ENCODE results near the gene GPR137B.

Gene GPR137B

GRCh38 chr1:236110137-236110536 is 32.2 kb upstream of the GPR137B start:
- H3K9me2 ChIP-seq (replicated peaks; ENCODE audit: insufficient read depth, low read length) = no peaks in the 10 kb centered on the region
- no peak for TF ChIP-seq CTCF (IDR thresholded peaks at IDR 0.05; ENCODE audit: insufficient read depth, low read length, poor library complexity, severe bottlenecking)
- TF ChIP-seq EZH2phosphoT487 (conservative IDR thresholded peaks at IDR 0.05; ENCODE audit: low read length) = no peak
- no peaks in the 10 kb centered on the region for H4K20me1 ChIP-seq (ENCODE audit: low read depth, low read length)
- no peak overlapping the region for H2AFZ ChIP-seq (ENCODE audit: low read depth, low read length, severe bottlenecking)
- no peaks in the 10 kb centered on the region for H3K27me3 ChIP-seq (ENCODE audit: low read length)
- no peaks in the 10 kb centered on the region for H3K79me2 ChIP-seq (ENCODE audit: insufficient read depth, low read length)
- H3K4me3 ChIP-seq (ENCODE audit: insufficient read depth, low read length, poor library complexity, severe bottlenecking) = no peak overlapping the region
- no peaks in the 10 kb centered on the region for H3K36me3 ChIP-seq (ENCODE audit: low read length)
- H3K4me2 ChIP-seq (ENCODE audit: low read depth, low read length, poor library complexity, severe bottlenecking) = no peak overlapping the region
- H3F3A ChIP-seq (ENCODE audit: insufficient read depth) = no peaks in the 10 kb centered on the region
- no peaks in the 10 kb centered on the region for H3K9me3 ChIP-seq (ENCODE audit: insufficient read depth, low read length)
- no peak overlapping the region for H3K9ac ChIP-seq (ENCODE audit: low read length)
- H3K27ac ChIP-seq (ENCODE audit: low read depth, low read length) = no peak overlapping the region

GRCh38 chr1:236111527-236112331 is 30.6 kb upstream of the GPR137B start:
- H3K79me2 ChIP-seq (ENCODE audit: insufficient read depth, low read length) = no peaks in the 10 kb centered on the region
- H3K4me2 ChIP-seq (ENCODE audit: low read depth, low read length, poor library complexity, severe bottlenecking) = no peak overlapping the region
- no peaks in the 10 kb centered on the region for H3F3A ChIP-seq (ENCODE audit: insufficient read depth)

GRCh38 chr1:236112332-236112627 is 30.1 kb upstream of the GPR137B start:
- Histone ChIP-seq H3K9ac (ENCODE audit: low read length) (no peak overlapping the region), H3K4me3 (ENCODE audit: insufficient read depth, low read length, poor library complexity, severe bottlenecking) (no peak overlapping the region), H3K27ac (ENCODE audit: low read depth, low read length) (no peak overlapping the region), H2AFZ (ENCODE audit: low read depth, low read length, severe bottlenecking) (no peak overlapping the region), H3K36me3 (ENCODE audit: low read length) (no peaks in the 10 kb centered on the region), H3K9me3 (ENCODE audit: insufficient read depth, low read length) (no peaks in the 10 kb centered on the region), H4K20me1 (ENCODE audit: low read depth, low read length) (no peaks in the 10 kb centered on the region), H3K27me3 (ENCODE audit: low read length) (no peaks in the 10 kb centered on the region), H3F3A (ENCODE audit: insufficient read depth) (no peaks in the 10 kb centered on the region), H3K79me2 (ENCODE audit: insufficient read depth, low read length) (no peaks in the 10 kb centered on the region), H3K9me2 (replicated peaks; ENCODE audit: insufficient read depth, low read length) (no peaks in the 10 kb centered on the region), H3K4me2 (ENCODE audit: low read depth, low read length, poor library complexity, severe bottlenecking) (no peak overlapping the region)
- TF ChIP-seq EZH2phosphoT487 (conservative IDR thresholded peaks at IDR 0.05; ENCODE audit: low read length) (no peak), CTCF (IDR thresholded peaks at IDR 0.05; ENCODE audit: insufficient read depth, low read length, poor library complexity, severe bottlenecking) (no peak)

More at GRCh38 chr1:236111527-236112331, 30.6 kb upstream of the GPR137B start:
- H3K27me3 ChIP-seq (ENCODE audit: low read length) = no peaks in the 10 kb centered on the region
- H3K27ac ChIP-seq (ENCODE audit: low read depth, low read length) = no peak overlapping the region
- TF ChIP-seq EZH2phosphoT487 (conservative IDR thresholded peaks at IDR 0.05; ENCODE audit: low read length) (no peak), CTCF (IDR thresholded peaks at IDR 0.05; ENCODE audit: insufficient read depth, low read length, poor library complexity, severe bottlenecking) (no peak)
- no peaks in the 10 kb centered on the region for H3K9me2 ChIP-seq (replicated peaks; ENCODE audit: insufficient read depth, low read length)
- H4K20me1 ChIP-seq (ENCODE audit: low read depth, low read length) = no peaks in the 10 kb centered on the region
- no peak overlapping the region for H3K9ac ChIP-seq (ENCODE audit: low read length)
- H3K4me3 ChIP-seq (ENCODE audit: insufficient read depth, low read length, poor library complexity, severe bottlenecking) = no peak overlapping the region
- H3K36me3 ChIP-seq (ENCODE audit: low read length) = no peaks in the 10 kb centered on the region
- H3K9me3 ChIP-seq (ENCODE audit: insufficient read depth, low read length) = no peaks in the 10 kb centered on the region
- H2AFZ ChIP-seq (ENCODE audit: low read depth, low read length, severe bottlenecking) = no peak overlapping the region

All from SU-DHL-6 (cell line).